GM13976 (cell line): ENCODE results near the gene TLCD1.
A peak's percentile ranks its signal among the peaks of the same experiment; 100 is the strongest.

Experiments
- DNase-seq: peaks from one replicate; pipeline ENCODE4 v3.0.0; 2012; ENCODE audit warnings: low spot score
- in situ Hi-C: fragments of 300-500 bp; cut with MboI; formaldehyde crosslinking; loops from one replicate; pipeline ENCODE4 v1.12.0; 2022; ENCODE audit warnings: low sequenced_read_pairs, mixed read lengths, inconsistent platforms; ENCODE audit not compliant: unreplicated experiment
- TF ChIP-seq, protein P1 (sequence below): IDR thresholded peaks from 2 replicates; pipeline ENCODE4 v1.5.1; 2012; ENCODE audit warnings: borderline replicate concordance, mild to moderate bottlenecking; ENCODE audit not compliant: insufficient read depth; ENCODE audit errors: extremely low read depth, missing control alignments, control extremely low read depth

Gene TLCD1

GRCh38 chr17:28711723-28712031 lies 14.4 kb downstream of the TLCD1 start, which contains the start of gene PROCA1:
PROCA1 (minus strand) TSS chr17:28711888; CDS start chr17:28711660, 228 bp downstream.
- TF ChIP-seq, protein P1, sequence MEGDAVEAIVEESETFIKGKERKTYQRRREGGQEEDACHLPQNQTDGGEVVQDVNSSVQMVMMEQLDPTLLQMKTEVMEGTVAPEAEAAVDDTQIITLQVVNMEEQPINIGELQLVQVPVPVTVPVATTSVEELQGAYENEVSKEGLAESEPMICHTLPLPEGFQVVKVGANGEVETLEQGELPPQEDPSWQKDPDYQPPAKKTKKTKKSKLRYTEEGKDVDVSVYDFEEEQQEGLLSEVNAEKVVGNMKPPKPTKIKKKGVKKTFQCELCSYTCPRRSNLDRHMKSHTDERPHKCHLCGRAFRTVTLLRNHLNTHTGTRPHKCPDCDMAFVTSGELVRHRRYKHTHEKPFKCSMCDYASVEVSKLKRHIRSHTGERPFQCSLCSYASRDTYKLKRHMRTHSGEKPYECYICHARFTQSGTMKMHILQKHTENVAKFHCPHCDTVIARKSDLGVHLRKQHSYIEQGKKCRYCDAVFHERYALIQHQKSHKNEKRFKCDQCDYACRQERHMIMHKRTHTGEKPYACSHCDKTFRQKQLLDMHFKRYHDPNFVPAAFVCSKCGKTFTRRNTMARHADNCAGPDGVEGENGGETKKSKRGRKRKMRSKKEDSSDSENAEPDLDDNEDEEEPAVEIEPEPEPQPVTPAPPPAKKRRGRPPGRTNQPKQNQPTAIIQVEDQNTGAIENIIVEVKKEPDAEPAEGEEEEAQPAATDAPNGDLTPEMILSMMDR = no peak
- in situ Hi-C loops = no loop called here
- peak; percentile 60 for DNase-seq

- in situ Hi-C loops = no loop called here
- DNase-seq = peak; percentile 96
- TF ChIP-seq, protein P1 = no peak
These were observed 14.9 kb downstream of the TLCD1 start for GRCh38 chr17:28710861-28711722.

DNA sequence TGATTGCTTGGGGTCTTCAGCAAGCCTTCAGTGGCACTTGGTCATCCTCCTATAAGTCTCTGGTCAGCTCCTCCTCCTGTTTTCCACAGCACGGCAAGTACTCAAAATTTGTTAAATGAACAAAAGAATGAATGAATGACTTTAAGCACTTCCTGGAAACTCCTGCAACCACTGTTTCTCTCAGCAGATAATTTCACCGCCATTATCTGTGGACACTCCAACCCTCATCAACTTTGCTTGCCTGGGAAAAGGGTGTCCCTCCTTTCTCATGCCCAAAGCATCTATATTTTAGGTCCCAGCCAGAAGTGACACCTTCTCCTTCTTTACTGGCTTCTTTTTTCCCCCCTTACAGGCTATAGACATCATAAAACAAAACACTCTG lies 18.7 kb downstream of the TLCD1 start:
- in situ Hi-C loops = no loop called here
- no peak for DNase-seq
- TF ChIP-seq, protein P1 = no peak

DNA sequence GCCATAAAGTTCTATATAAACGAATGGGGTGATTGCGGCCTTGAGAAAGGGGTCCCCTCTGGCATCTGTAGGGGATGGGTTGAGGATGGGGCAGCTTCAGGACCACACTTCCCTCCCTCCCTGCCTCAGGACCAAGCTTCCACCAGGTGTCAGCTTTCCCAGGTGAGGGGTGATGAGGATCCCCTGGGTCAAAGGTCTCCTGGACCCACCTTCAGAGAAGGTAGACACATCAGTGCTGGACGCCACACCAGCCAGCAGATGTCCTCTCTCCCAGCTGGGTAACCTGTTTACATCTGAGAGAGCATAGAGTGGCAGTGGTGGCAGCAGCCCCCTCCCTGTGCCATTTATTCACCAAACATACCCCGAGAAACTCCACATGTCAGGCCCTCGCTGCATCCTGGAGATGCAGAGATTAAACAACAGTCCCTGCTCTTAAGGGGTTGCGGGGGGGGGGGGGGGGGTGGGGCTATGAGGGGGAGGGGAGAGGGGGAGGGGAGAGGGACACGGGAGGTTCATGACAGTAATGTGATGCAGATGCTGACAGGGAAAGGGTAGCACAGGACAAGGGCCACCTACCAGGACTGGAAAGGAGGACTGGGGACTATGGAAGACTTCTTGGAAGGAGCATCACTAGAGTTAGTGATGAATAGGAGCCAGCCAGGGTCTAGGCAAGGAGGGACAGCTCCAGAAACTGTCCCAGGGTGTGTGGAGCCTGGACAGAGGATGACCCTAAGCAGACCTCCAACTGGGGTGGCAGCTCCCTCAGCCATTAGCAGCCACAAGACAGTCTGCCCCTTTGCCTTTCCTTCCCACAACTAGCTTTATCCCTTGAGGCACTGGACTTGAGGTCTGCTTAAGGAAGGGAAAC lies 19.3 kb downstream of the TLCD1 start:
- DNase-seq = no peak
- in situ Hi-C loops = no loop called here
- TF ChIP-seq, protein P1 = no peak

DNA sequence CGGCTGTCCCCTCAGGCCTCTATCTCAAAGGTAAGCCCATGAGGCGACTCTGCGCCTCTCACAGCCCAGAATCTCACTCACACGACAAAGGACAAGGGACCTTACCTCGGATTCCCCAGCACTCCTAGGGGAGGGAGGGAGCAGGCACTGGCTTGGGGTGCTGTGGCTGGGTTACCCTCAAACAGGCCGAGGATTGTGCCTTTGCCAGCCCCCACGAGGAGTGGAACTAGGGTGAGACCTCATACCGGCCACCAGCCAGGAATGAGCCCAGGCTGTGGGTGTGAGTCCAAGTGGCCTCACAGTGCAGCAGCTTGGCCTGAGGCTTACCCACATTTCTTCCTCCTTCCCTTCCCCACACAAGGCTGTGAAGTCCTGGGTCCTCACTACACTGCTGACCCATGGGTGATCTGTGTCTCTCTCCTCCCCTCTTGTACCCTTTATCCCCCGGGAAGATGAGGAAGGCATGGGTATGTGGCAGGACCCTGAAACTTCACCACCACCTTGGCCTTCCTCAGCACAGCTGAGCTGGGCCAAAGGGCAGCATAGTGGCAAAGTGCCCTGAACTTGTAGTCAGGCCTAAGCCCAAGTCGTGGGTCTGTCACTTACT lies 20.2 kb downstream of the TLCD1 start:
- in situ Hi-C loops = no loop called here
- TF ChIP-seq, protein P1 = no peak
- no peak for DNase-seq

- TF ChIP-seq, protein P1 = no peak
- no peak for DNase-seq
- in situ Hi-C loops = no loop called here
These were observed 20.9 kb downstream of the TLCD1 start for GRCh38 chr17:28705074-28705659.
